Activated CD8-positive, alpha-beta memory T cell treated with anti-CD3 and anti-CD28 coated beads for 24 hours (primary cell): ENCODE measurements around the gene SLC1A3.

Experiments
- DNase-seq: peaks from one replicate; pipeline ENCODE4 v3.0.0-alpha.2; 2020

Gene SLC1A3

DNA sequence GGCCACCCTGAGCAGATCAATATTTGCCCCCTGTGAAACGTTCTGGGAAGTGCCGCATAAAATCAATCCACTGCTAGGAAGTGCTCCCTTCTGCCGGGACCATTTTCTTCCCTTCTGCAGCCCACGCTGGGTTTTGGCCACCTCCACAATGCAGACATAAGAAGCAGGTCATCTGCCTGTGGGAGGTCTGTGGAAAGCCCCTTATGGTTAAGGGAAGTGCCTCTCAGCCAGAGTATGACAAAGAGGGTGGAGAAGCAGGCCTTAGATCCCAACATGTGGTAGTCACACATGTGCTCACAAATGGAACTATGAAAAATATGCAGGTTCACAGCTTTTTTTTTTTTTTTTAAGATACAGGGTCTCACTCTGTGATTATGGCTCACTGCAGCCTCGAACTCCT, 82.8 kb downstream of the SLC1A3 start:
- no peak for DNase-seq

DNA sequence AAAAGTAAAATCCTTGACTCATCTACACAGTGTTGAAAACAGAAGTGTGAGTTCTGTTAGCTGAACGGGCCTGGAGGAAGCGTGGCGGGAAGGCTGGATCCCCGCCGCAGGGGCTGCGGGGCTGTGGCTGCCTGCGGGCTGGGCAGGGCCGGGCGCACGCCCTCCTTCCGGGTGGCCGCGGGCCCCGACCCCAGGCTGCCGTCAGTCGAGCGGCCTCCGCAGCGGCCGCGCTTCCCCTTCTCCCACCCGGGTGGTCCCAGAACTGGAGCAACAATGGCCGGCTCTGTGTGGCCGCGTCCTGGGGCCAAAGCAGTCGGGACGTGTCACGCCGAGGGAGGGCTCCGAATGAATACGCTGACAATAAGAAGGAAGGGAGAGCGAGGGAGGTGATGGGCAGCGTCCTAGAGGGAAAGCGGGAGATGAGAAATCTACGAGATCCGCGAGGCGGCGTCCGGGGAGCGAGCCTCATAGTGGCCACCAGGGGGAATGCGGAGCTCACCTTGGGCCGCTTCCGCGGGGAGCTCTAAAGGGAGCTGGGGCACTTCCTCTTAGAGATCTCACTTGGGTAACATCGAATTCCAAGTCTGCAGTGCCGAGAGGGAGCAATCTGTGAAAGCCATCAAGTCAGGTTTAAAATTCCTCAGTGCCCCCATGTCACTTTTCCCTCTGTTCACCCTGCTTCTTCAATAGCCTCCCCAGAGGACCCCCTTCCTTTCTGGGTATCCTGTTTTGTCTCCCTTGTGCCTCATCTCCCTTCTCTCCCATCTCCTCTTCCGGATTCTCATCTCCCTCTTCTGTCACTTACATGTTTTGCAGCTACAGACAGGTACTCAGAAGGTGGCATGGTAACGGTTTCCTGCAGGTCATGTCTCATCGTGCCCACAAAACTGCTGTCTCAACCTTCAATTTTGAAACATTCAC, 83.9 kb downstream of the SLC1A3 start:
- DNase-seq, result peak; percentile 86

DNA sequence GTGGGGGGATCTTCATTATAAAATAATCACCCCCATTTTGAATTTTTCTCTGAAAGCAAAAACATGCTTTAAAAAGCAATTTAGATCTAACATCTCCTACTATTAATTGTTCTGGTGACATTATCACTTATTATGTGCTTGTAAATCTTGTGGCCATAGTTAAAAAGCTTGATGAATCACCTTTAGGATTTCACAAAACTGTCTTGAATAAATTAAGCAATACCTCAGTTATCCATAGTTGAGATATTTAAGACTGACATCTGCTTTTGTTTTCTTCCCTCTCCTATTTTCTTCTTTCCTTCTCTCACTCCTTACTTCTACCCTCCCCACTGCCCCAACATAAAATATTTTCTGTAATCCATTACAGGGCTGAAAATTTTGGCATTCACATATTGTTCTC, 84.8 kb downstream of the SLC1A3 start:
- DNase-seq, result no peak

DNA sequence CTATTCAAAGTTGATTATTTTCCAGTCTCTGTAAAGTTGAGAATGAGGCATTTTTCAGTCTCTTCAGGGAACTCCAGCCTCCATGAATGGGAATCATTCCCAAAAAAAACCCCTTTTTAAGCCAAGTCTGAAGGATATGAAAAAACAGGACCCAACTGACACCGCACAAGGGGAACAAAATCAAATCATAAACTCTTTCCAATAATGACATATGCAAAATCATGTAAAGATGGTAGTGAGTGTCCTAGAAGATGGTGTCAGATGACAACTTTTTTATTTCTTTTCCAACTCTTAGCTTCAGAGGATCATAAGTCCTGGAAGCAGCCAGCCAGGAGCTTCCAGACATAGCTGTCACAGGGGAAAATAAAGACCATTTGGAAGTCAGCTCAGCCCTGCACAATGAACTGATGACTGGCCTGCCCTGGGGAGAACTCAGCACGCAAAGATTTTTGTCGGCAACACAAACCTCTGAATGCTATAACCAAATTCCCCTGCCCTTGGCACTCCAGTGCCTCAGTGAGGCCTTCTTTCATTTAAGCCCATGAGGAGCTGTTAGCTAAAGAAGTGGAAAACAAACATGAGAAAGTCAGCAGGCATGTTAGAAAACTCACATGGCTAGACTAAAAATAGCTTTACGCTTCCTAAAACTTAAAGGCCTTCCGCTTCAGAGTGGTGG, 85.4 kb downstream of the SLC1A3 start:
- no peak for DNase-seq

DNA sequence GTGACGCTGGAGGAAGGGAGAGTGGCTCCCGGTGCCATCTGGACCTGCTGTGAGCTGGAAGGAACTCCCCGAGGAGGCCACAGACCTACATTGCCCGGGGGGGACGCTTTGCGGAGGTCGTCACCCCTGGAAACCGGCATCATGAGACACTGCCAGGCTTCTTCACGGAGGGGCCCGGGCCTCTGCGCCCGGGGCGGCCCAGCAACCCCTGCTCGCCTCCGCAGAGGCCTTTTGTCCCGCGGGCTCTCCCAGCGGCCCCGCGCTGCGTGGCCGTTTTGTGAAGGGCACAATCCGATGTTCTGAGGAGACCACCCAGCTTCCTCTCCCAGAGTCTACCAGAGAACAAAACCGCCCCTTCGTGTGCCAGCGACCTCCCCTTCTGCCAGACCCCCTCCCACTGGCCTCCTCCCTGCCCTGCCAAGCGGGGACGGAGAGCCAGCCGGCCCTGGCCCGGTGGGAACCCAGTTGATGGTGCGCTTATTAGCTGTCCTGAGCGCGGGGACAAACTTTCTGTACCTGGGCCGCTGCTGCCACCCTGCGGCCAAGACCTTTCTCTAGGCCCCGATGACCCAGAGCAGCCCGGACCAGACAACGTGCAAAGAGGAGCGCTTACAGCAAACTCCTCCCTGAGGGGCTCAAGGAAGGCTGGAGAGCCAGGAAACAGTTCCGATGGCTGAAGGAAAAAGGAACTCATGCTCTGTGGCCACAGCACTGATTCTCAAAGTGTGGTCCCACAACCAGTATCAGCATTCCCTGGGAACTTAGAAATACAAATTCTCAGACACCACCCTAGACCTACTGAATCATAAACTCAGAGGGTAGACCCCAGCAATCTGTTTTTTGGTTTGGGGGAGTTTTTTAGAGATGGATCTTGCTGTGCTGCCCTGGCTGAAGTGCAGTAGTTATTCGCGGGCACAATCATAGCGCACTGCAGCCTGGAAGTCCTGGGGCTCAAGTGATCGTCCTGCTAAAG, 86.7 kb downstream of the SLC1A3 start:
- DNase-seq, result peak; percentile 75

DNA sequence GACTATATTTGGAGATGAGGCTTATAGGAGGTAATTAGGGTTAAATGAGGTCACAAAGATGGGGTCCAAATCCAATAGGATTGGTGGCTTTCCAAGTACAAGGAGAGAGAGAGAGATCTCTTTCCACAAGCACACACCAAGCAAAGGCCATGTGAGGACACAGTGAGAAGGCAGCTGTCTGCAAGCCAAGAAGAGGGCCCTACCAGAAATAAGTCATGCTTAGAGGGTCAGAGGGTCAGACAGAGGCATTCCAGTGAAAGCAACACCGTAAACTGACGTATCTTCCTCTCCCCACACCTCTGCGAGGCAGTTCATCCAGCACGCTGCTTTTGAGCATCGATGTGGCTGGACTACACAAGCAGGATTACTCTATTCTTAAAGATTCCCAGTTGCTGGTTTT, 87.9 kb downstream of the SLC1A3 start:
- no peak for DNase-seq

DNA sequence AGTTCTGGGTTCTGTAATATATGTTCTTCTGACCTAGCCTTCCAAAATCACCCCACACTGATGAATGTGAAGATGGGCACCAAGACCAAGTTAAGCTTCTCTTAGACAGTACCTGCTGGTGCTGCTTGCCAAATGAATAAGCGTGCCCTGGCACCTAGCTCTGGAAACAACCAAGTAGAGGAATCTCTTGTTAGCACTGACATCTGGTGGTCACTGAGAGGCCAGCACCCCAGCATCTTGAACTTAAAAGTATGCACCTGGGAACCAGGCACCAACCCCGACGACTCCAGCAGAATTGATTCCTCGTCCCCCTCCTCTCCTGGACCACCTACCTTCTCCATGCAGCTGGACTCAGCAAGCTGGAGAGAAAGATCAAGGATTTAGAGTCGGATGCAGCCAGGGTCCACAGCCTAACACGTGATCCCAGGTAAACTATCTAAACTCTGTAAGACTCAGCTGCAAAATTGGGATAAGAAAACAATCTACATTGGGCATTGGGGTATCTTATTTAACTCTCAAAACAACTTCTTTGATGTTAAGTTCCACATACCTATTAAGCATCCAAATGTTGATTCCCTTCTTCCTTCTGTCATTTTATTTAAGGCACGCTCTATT, 89.8 kb downstream of the SLC1A3 start:
- peak; percentile 67 for DNase-seq

DNA sequence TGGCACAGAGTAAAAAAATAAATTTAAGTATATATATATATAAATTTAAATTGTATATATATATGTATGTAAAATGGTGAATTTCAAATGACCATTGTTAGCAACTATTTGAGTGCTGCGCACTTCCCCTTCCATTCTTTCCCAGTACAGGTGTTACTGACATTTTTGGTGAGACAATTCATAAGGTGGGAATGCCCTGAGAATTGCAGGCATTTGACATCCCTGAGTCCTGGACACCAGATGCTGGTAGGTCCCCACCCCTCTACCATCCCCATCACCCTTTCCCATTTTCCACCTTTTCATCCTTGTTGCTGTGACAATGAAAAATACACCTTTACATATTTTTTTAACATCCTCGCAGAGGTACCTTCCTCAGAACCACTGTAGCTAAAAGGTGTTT, 91.6 kb downstream of the SLC1A3 start:
- DNase-seq, result no peak

DNA sequence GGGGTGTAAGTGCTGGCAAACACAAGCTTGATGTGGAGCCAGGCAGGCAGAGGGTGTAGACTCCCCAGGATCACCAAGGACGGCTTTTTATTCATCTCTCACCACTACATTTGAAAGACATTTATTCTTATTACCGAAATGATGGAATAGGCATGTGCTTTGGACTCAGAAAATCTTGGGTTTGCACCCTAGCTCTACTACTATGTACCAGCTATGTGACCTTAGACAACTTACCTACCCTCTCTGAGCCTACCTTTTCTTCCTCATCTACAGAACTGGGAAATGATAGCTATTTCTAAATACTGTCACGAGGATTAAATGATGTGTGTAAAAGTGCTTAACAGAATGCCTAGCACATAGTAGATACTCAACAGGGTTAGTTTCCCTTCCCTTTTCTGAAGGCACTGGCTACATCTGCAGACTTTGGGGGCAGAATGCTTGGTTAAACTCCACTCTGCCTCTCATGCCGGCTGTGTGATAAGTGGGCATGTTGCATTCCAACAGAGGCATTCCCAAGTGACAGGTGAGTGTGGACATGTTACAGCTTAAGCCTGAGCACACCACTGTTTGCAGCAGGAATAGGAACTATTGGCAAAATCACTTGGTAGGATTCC, 94.8 kb downstream of the SLC1A3 start:
- no peak for DNase-seq

DNA sequence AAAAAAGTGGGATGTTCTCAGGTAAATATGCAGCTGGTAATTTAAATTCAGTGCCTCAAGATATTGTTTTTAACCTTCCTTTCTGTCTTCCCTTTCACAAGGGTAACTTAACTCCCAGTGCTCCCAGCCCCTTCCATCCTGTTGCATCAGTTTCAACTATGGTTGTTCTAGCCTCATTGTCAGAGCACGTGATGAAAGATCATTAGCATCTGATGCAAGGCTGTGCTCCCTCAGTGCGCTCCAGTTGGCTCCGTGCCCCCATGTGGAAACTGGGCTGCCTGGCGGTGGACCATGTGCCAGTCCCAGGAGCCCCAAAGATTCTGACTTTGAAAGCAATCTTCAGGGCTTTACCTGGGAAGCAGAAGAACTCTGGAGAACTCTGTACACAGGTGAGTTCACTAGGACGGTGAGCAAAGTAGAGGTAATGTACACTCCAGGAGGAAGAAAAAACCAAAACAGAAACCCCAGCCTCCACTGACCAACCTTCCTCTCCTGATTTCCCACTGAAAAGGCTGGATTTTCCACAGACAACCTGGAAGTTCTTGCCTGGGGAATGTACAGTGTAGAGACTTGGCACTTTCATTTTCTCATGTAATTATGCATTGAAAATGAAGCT, 96.9 kb downstream of the SLC1A3 start:
- no peak for DNase-seq

DNA sequence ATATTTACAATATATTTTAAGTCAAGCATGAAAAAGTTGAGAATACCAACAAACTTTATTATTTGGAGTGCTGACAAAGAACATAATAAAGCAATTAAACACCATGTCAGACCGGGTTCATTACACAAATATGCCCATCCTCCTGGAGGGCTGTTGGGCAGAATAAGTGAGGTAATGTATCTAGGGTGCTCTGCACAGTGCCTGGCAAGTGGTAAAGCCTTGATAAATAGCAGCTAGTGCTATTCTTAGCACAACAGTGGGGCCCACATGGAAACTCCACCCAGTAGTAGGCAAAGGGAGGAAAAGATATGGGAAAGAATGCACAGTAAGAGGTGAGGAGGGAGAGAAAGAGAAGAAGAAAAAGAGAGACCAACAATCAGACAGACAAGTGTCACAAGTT, 97.7 kb downstream of the SLC1A3 start:
- DNase-seq, result no peak

DNA sequence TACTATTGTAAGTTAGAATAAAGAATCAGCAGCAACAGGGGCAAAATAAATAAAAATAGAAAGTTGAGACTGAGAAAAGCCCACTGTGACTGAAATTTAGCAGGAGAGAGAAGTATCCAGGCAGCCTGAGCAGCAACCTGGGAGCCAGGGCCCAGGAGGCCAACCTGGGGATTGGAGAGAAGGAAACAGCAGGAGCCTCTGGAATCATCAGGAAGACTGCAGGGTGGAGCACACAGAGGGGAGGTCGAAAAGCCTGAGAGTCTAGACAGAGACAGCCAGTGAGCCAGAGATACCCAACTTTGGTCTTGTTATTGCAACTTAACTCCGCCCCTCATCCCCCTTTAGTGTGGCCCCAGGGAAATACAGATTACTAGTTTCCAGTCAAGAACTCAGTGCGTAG, 98.6 kb downstream of the SLC1A3 start:
- DNase-seq, result no peak

DNA sequence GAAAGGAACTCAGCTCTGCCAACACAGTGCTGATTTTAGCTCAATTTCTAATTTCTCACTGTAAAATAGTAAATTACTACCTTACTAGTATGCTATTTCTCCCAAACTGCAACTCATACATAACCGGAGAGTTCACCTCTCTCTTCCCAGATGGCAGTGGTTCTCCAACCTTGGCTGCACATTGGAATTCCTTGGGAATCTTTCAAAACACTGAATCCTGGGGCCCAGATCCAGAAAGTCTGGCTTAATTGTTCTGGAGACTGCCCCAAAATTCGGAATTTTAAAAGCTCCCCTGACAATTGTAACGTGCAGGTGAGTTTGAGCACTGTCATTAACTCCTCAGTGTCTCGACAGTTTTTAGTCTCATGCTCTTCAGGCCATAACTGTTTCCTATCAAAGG, 100.3 kb downstream of the SLC1A3 start:
- no peak for DNase-seq

DNA sequence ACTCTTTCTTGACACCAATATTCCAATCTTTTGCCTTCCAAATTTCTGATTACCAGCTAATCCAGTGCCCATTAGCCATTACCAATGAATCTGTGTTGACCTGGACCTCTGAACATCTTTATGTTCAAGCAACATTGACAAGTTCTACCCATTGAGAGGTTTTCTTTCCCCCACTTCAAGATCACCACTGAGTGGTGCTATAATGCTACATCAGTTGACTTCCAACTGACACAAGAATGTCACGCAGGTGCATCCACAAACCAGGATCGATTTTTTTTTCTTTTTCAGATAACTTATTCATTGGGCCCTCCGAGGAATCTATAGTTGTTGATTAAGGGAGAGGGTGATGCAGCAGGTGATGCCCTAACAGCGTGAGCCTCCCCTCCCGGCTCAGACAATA, 102.6 kb downstream of the SLC1A3 start:
- no peak for DNase-seq

DNA sequence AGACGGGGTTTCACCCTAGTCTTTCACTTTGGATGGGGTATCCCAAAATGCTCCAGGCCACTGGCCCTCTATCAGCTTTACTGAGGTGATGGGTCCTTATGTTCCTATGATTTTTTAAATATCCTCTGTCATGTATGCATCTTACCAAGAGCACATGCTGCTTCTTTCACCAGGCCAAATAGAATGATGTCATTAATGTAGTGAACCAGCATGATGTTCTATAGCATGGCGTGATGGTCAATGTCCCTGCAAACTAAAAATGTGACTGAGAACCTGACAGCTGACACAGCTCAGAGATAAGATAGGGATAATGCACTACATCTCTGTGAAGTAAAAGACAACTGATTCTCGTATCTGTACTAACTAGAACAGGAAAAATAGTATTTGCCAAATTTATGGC, 103.6 kb downstream of the SLC1A3 start:
- DNase-seq, result no peak

DNA sequence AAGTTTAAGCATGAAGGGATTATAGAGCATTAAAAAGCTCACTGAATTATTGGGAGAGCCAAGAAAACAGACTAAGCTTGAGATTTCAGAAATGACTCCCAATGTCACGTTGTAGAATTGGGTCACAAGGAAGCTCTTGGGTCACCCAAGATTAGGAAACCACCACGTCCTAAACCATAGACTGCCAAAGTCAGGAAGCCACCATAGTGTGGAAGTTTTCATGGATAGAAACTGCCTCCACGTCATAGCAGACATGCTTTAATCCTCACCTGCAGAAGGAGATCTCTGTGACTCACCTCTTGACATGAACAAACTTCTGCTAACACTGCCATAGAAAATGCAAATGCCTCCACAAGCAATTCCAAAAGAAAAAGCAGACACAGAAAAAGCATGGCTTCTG, 106.3 kb downstream of the SLC1A3 start:
- no peak for DNase-seq

DNA sequence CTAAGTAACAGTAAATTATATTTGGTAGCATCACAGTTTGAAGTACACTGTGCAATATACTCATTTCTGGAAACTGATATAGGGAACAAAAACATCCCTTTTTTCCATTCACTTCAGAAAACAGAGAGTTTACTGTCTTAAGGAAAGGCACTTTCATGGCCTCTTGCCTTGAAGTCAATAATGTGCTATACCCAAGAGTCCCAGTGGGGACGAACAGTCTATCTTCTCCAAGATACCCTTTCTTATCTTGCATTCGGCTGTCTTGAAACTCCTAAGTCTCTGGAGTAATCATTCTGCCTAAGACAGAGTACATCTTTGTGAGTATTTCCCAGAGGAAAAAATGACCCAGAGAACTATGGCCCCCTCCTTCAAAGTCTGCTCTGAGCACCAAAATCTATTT, 107.1 kb downstream of the SLC1A3 start:
- no peak for DNase-seq

DNA sequence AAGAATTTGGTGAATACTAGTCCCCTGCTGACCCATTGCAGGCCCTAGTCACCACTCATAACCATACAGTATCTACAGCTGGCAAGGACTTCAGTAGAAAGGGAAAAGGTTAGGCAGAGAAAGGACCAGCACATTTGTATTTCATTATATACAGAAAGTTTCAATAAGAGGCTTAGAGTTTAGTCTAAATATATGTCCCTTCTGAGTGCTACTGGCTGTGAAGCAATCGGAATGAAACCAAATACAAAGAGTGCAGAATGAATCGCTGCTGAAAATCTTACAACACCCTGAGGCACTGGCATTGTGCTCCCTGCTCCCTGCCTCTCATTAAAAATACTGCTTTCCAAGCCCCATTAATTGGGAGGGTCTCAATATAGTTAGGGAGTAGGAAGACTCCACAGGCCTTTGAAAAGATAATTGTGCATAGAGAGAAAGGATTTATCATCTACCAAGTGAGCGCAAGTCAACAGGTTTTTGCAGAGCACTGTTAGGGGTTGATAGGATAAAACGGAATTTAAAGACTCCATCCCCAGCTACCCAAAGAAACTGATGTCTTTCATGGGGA, 110.8 kb downstream of the SLC1A3 start:
- DNase-seq, result no peak

DNA sequence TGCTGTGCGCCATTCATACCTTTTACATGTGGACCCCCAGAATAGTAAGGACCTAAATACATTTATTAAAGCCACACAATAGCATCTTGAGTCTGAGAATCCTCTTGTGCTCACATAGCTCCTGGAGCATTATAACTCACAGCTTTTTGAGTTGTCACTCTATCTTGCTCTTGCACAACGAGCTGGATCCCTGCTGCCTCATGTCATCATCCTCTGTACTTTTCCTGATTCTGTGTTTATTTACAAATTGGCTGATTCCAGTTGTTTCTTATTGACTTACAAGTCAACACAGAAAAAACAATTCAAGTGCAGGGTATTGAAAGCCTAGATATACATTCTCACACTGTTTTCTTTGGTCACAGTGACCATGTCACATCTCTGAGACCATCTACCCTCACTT, 112.9 kb downstream of the SLC1A3 start:
- DNase-seq, result no peak

DNA sequence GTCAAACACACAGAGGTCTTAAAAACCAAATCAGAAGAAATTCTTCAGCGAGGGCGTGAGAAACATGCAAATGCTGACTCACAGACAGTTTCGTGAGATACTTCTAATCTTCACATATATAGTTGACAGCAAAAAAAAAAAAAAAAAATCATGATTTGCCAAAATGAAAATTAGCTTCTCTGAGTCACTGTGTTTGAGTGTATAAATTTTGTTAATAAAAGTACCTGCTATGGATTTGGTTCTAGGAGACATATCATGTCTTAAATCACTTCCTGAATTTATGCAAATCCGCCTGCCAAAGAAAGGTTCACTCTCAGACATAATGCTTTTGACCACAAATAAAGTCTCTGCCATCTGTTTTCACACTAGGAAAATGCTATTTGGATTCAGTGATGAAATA, 114.3 kb downstream of the SLC1A3 start:
- DNase-seq, result no peak

DNA sequence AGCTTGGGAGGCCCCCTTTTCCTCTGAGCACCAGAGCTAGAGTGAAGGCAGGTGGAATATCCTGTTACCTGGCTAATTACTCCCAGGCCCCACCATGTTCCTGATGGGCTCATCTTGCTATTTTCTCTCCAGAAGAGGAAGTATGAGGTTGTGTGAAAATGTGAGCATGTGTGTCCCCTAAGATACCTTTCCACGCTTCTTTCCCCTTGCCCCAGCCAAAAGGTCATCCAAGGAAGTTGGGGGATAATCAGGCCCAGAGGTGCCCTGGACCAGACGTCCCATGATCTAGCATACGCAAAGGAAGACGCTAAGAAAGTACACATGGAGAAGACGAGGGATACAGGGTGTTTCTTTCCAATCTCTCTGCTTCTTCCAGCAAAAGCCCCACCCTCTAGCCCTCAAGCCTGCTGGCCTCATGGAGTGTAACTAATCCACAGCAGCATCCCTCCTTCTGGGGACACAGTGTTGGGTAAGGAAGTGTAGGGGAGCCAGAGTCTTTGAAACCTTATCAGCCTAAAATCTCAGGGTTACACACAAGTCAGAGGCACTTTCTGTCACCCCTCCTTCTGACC, 115.3 kb downstream of the SLC1A3 start:
- DNase-seq, result no peak
